Breast epithelium (tissue), 3 donors: ENCODE results near the gene ACER2.

ENCODE experiments used
- CTCF ChIP-seq, 3 donors: fragments of 450-650 bp; IDR thresholded peaks; one replicate each; pipeline ENCODE4 v1.5.1; 2016 to 2017; ENCODE audit warnings: antibody characterized with exemption in 3 of 3, mild to moderate bottlenecking in 3 of 3, moderate library complexity in 3 of 3
- POLR2A ChIP-seq: fragments of 450-650 bp; IDR thresholded peaks from one replicate; pipeline ENCODE4 v1.6.1; 2016; ENCODE audit warnings: antibody characterized with exemption, mild to moderate bottlenecking, moderate library complexity

- no peak for TF ChIP-seq POLR2A
- no peak for TF ChIP-seq CTCF (IDR thresholded peaks at IDR 0.05)
Measured at GRCh38 chr9:19429595-19429994, 20.8 kb downstream of the ACER2 start.
